Body of pancreas (tissue), 4 donors: ENCODE data around the gene RPTOR.

Experiments used
- CTCF ChIP-seq, 7 experiments: fragments of 450-650 bp in 4 of 7; fragments of 200-600 bp in 3 of 7; sonication (generic) in 3 of 7; IDR thresholded peaks; one replicate each; pipeline ENCODE4 v1.5.1; 2016 to 2019; ENCODE audit warnings: antibody characterized with exemption in 7 of 7
- POLR2A ChIP-seq, 3 donors: fragments of 450-650 bp; IDR thresholded peaks; one replicate each; pipeline ENCODE4 v1.6.1; 2016; ENCODE audit warnings: antibody characterized with exemption in 3 of 3, mild to moderate bottlenecking in 2 of 3

DNA sequence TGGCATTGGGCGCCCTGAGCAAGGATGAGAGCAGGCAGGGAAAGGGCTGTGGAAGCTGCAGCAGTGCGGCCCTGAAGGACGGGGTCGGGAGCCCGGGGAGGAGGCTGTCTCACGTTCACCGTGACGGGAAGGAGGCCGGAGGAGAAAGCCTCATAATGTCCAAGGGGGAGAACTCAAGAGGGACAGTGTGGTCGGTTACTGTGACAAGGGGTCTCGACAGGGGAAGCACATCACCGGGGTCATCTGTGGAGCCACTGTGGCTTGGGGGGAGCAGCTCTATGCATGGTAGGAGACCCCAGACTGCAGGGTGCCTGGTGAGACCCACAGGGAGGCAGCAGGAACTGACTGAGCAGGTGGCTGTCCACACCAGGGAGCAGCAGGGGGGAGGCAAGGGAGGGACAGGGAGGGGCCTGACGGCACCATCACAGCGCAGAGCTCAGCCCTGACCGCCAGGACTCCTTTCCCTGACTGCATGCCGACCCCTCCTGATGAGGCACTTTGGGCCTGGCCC lies 292.4 kb downstream of the RPTOR start:
- TF ChIP-seq CTCF (IDR thresholded peaks at IDR 0.05) (no peak), POLR2A (IDR thresholded peaks at IDR 0.05) (no peak)
